Ectodermal cell (in vitro differentiated cells): ENCODE data around the gene SF1.

ENCODE experiments used
- H3K27ac ChIP-seq: 2 replicates; pipeline ENCODE4 v1.7.0; 2013; ENCODE audit warnings: mild to moderate bottlenecking, low read depth, low read length; ENCODE audit not compliant: insufficient read depth, poor library complexity, severe bottlenecking
- H3K27me3 ChIP-seq: 2 replicates; pipeline ENCODE4 v1.7.0; 2013; ENCODE audit warnings: mild to moderate bottlenecking, low read length; ENCODE audit not compliant: insufficient read depth, control insufficient read depth, poor library complexity, severe bottlenecking
- H3K36me3 ChIP-seq: one replicate; pipeline ENCODE4 v1.7.0; 2013; ENCODE audit warnings: low read length; ENCODE audit not compliant: control insufficient read depth, insufficient read depth
- H3K4me1 ChIP-seq: one replicate; pipeline ENCODE4 v1.7.0; 2013; ENCODE audit warnings: low read length; ENCODE audit not compliant: control insufficient read depth, insufficient read depth
- H3K4me3 ChIP-seq: 2 replicates; pipeline ENCODE4 v1.7.0; 2013; ENCODE audit warnings: low read depth, low read length, control low read depth; ENCODE audit not compliant: insufficient read depth
- H3K9me3 ChIP-seq: 2 replicates; pipeline ENCODE4 v1.7.0; 2013; ENCODE audit warnings: mild to moderate bottlenecking, low read length, moderate library complexity; ENCODE audit not compliant: control insufficient read depth
- WGBS, 2 experiments: methylation state at CpG; one replicate each; pipeline ENCODE4 v1.1.7; 2013; ENCODE audit warnings: missing lambda C conversion rate in 2 of 2; 5-methylcytosine and 5-hydroxymethylcytosine counted together

SF1 gene

DNA sequence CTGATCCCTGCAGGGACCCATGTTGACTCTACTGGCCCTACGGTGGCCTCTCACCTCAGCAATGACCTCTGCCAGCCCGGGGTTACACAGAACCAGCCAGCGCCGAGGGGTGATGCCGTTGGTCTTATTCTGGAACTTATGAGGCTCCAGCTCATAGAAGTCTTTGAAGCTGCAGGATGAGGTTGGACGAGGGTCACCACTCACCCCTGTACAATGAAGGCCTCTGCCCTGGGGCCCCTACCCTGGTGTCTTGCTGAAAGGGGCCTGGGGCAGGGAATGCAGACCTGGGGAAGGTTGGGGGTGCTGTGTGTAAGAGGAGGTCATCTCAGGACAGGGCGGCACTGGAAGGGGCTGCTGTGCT lies 25.3 kb downstream of the SF1 start:
- WGBS, 2 experiments: 94 to 95% methylated on average over 7 of the region's 7 CpGs
- Histone ChIP-seq H3K4me1 (peaks cover 16% of the 10 kb centered on the region), H3K9me3 (no peaks in the 10 kb centered on the region), H3K36me3 (no peaks in the 10 kb centered on the region), H3K4me3 (no peak overlapping the region), H3K27ac (no peak overlapping the region), H3K27me3 (no peaks in the 10 kb centered on the region)

DNA sequence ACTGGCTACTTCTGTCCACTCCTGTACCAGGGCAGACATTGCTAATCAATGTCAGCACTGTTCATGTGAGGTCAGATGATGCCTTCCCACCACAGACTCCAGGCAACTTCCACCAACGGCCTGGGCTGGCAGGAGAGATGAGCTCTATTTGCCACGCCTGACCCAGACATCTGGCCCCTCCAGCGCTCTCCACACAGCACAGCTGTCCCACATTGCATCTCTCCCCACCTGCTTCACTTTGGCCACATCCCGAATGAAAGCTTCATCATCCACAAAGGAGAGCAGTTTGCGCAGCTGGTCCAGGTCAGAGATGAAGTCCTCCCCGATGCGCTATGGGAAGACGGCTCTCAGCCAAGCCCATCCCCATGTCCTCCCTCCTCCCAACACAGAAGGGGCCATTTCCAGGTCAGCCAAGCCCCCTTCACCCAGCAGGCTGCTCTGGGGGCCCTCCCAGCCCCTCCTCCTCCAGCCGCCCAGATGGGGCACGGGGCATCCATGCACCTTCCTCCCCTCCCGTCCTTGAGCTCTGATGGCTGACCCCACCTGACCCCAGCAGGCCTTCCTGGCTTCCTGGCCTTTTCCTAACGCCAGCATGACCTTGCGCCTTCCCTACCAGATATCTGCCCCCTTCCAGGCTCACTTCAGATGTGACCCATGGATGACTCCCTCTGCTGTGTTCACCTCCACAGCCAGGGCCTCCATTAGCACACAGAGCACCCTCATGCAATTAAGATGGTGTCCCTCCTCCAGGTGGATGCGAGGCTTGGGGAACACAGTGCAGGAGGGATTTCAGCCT lies 26.0 kb downstream of the SF1 start:
- 91 to 92% methylated on average over 14 of the region's 14 CpGs for WGBS, 2 experiments
- Histone ChIP-seq H3K27me3 (no peaks in the 10 kb centered on the region), H3K4me1 (peaks cover 16% of the 10 kb centered on the region), H3K36me3 (no peaks in the 10 kb centered on the region), H3K27ac (no peak overlapping the region), H3K9me3 (no peaks in the 10 kb centered on the region), H3K4me3 (no peak overlapping the region)

DNA sequence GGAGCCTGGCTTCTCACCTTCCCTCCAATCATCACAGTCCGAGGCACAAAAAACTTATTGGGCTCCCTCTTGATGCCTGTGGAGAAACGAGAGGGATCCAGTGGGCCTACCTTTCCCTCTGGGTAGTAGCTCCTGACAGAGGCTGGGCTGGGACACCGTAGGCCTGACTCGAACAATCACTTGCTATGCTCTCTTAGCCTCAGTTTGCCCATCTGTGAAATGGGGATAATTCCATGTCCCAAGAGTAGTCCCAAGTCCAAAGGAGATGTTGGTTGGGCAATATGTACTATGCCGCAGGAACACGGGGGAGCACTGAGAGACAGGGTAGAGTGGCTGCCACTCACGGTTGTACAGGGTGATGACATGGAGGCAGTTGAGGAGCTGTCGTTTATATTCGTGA lies 26.8 kb downstream of the SF1 start:
- whole genome bisulfite sequencing, 2 experiments: 95 to 97% methylated on average over 9 of the region's 9 CpGs
- peaks cover 16% of the 10 kb centered on the region for H3K4me1 ChIP-seq
- no peaks in the 10 kb centered on the region for H3K9me3 ChIP-seq
- H3K27me3 ChIP-seq: no peaks in the 10 kb centered on the region
- no peak overlapping the region for H3K27ac ChIP-seq
- H3K36me3 ChIP-seq: no peaks in the 10 kb centered on the region
- no peak overlapping the region for H3K4me3 ChIP-seq

DNA sequence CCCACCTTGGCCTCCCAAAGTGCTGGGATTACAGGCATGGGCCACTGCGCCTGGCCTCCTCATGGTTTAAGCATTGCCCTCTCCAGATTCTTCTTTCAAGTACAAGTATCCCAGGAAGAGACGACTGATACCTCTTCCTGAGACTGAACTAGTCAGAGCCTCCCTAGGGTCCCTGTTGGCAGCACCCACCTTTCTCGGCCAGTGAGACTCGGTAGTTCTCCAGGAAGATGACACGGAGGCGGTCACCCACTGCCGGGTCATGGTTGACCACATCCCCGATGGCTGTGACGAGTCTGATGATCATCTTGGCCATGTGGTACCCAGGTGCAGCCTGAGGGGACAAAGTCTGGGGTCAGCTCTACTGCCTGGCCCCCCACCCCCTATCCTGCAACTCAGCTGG lies 27.2 kb downstream of the SF1 start:
- 94 to 96% methylated on average over 9 of the region's 9 CpGs for WGBS, 2 experiments

DNA sequence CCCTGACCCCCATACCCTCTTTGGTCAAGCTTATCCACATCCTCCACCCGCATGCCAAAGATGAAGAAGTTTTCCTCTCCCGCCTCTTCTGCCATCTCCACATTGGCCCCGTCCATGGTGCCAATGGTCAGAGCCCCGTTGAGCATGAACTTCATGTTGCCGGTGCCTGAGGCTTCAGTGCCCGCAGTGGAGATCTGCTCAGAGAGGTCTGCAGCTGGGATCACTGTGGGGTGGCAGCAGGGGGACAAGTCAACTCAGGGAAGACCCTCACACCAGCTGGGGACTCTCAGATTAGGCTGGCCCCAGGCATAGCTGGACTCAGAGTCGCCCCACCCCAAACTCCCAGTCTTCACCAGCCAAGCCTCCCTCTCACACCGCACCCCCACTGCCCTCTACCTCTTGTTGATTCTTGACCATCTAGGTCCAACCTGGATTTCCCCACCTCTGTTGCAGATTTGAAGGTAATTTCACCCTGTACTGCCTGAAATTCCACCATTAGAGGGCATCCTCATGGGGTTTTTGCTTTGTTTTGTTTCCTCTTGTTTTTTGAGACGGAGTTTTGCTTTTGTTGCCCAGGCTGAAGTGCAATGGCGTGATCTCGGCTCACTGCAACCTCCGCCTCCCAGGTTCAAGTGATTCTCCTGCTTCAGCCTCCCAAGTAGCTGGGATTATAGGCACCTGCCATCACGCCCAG lies 27.8 kb downstream of the SF1 start:
- H3K36me3 ChIP-seq: no peaks in the 10 kb centered on the region
- no peaks in the 10 kb centered on the region for H3K9me3 ChIP-seq
- H3K4me3 ChIP-seq: no peak overlapping the region
- WGBS, 2 experiments: 87 to 91% methylated on average over 13 of the region's 13 CpGs
- no peak overlapping the region for H3K27ac ChIP-seq
- peaks cover 6% of the 10 kb centered on the region for H3K27me3 ChIP-seq
- H3K4me1 ChIP-seq: peaks cover 19% of the 10 kb centered on the region

More for the DNA sequence above, 27.2 kb downstream of the SF1 start:
- Histone ChIP-seq H3K27me3 (no peaks in the 10 kb centered on the region), H3K36me3 (no peaks in the 10 kb centered on the region), H3K27ac (no peak overlapping the region), H3K9me3 (no peaks in the 10 kb centered on the region), H3K4me3 (no peak overlapping the region), H3K4me1 (peaks cover 16% of the 10 kb centered on the region)

DNA sequence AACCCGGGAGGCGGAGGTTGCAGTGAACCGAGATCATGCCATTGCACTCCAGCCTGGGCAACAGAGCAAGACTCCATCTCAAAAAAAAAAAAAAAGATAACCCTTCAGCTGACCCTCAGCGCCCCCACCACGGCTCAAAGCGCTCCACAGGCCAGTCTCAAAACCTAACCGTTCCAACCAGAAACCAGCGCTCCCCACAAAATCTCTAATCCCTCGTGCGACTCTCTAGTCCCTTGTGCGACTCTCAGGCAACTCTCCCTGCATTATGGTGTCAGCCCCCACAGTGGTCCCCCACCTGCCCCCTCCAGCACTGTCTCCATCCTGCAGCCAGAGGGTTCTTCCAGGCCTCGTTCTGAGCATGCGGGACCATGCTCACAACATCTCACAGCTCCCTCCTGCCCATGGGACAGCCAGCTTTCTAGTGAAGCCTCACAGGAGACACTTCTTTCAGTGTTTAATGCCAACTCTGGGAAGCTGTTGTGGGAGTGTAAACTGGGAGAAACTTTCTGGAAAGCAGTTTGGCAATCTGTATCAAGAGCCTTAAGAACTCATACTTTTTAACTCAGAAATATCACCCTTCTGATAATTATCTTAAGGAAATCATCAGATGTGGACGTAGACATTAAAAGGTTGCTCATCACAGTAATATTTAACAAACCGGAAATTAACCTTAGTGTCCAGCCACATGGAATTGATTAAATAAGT lies 30.2 kb downstream of the SF1 start:
- Histone ChIP-seq H3K9me3 (no peaks in the 10 kb centered on the region), H3K4me1 (peaks cover 14% of the 10 kb centered on the region), H3K36me3 (no peaks in the 10 kb centered on the region), H3K4me3 (no peak overlapping the region), H3K27me3 (peaks cover 29% of the 10 kb centered on the region), H3K27ac (no peak overlapping the region)
- WGBS, 2 experiments: 88 to 90% methylated on average over 13 to 15 of the region's 15 CpGs

DNA sequence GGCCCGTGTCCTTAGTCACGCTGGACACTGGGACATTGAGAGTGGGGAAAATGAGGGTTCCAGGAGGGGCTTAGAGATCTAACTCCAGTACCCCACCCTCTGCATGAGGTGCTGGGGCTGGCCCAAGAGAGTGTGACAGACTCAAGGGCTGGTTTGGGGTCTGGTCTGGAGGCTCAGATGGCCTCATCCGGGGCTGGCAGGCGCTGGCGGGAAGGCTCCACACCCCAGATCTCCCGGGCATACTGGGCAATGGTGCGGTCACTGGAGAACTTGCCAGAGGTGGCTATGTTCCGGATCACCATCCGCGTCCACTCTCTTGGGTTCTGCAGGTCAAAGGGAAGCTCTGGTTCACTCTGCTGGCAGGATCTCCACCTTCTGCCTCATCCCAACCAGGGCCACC lies 31.9 kb downstream of the SF1 start:
- H3K4me1 ChIP-seq: peaks cover 20% of the 10 kb centered on the region
- H3K4me3 ChIP-seq: no peak overlapping the region
- no peak overlapping the region for H3K27ac ChIP-seq
- H3K36me3 ChIP-seq: no peaks in the 10 kb centered on the region
- peaks cover 45% of the 10 kb centered on the region for H3K27me3 ChIP-seq
- WGBS, 2 experiments: 89 to 90% methylated on average over 10 of the region's 10 CpGs
- no peaks in the 10 kb centered on the region for H3K9me3 ChIP-seq

DNA sequence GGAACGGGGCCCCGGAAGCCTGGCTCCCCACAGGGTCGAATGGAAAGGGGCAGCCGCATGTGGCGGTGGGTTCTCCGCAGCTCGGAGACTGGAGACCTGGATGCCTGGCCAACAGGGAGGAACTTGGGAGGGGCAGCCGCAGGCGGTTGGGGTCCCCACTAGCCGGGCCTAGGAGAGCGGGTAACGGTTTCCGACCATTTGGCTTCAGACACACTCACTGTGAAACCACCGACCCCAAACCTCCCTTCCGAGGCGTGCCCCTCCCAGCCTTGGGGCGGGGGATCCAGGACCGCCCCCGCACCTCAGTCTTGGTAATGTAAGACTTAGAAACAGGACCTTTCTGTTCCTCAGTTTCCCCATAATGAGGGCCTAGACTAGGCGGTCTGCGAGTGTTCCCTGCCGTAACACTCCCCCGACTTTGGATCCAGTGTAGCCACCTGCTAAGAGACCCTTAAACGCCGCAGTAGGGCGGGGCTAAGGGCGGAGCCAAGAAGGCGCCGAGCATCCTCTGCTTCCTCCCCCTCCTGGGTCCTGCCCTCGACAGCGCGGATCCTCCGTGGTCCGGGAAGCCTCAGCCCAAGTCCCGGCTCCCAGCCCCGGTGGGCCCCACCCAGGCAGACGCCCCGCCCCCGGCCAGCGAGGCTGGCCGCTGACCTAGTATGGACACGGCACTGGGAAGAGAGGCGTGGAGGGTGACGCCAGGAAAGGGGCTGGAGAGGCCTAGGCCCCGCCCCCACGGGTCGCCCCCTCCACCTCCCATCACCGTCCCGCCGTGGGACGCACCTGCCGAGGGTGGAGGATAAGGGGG lies 32.6 kb downstream of the SF1 start:
- H3K4me3 ChIP-seq: peak overlapping the region; percentile 36
- no peak overlapping the region for H3K27ac ChIP-seq
- WGBS, 2 experiments: 1 to 2% methylated on average over 52 of the region's 52 CpGs
- peaks cover 53% of the 10 kb centered on the region for H3K27me3 ChIP-seq
- H3K9me3 ChIP-seq: no peaks in the 10 kb centered on the region
- H3K36me3 ChIP-seq: no peaks in the 10 kb centered on the region
- H3K4me1 ChIP-seq: peaks cover 24% of the 10 kb centered on the region

DNA sequence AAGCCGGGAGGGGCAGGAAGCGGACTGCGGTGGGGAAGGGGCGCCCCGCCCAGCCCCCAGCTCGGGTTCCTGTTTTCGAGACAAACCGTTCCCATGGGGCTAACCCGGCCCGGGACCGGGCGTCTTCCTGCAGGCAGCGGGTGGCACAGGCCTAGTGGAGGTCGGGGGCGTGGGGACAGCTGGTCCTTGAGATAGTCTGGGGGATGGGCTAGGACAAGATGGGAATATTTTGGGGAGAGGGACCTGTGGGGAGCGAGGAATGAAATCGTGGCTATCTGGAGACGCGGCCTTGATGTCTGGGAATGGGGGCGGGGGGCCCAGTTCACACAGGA lies 33.2 kb downstream of the SF1 start:
- Histone ChIP-seq H3K36me3 (no peaks in the 10 kb centered on the region), H3K27me3 (peaks cover 59% of the 10 kb centered on the region), H3K4me1 (peaks cover 24% of the 10 kb centered on the region), H3K4me3 (peak overlapping the region; percentile 36), H3K27ac (no peak overlapping the region), H3K9me3 (no peaks in the 10 kb centered on the region)
- 0 to 1% methylated on average over 20 of the region's 20 CpGs for WGBS, 2 experiments
